Hypothalamus (tissue), 51 donors: ENCODE data around the gene VPS18.

ENCODE experiments used
- DNase-seq, 51 donors: peaks; one replicate each; lab custom pipeline; 2025; lab: John Stamatoyannopoulos, UW

The VPS18 gene

DNA sequence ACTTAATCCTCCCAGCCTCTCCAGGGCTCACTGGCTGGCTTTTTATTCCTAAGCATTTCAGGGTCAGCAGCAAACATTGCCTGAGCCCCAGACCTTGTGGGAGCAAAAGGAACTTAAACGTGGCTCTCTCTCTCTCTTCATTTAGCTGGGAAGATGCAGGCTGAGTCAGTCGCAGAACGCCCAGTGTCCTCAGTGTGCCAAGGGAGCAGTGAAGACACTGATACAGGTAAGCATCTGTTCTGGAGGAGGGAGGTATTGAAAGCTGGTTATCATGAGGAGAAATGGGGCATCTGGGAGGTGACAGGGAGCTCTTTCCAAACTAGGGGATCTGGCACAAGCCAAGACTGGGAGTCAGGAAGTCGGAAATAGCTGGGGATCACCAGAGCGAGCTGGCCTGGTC, 24.6 kb upstream of the VPS18 start:
- DNase-seq, result no peak

DNA sequence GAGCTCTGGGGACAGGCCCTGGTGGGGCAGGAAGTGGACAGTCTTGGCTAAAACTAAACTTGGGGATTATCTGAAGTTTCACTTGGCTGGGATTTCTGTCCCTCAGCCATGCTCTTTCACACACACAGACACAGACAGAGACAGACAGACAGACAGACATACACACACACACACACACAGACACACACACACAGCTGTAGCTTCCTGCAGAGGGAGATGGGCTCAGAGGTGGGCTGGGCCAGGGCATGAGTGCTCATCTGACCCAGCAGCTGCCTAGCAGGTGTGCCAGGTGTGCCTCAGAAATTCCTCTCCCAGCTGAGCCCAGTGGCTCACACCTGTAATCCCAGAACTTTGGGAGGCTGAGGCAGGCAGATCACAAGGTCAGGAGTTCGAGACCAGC, 23.5 kb upstream of the VPS18 start:
- DNase-seq, result no peak

DNA sequence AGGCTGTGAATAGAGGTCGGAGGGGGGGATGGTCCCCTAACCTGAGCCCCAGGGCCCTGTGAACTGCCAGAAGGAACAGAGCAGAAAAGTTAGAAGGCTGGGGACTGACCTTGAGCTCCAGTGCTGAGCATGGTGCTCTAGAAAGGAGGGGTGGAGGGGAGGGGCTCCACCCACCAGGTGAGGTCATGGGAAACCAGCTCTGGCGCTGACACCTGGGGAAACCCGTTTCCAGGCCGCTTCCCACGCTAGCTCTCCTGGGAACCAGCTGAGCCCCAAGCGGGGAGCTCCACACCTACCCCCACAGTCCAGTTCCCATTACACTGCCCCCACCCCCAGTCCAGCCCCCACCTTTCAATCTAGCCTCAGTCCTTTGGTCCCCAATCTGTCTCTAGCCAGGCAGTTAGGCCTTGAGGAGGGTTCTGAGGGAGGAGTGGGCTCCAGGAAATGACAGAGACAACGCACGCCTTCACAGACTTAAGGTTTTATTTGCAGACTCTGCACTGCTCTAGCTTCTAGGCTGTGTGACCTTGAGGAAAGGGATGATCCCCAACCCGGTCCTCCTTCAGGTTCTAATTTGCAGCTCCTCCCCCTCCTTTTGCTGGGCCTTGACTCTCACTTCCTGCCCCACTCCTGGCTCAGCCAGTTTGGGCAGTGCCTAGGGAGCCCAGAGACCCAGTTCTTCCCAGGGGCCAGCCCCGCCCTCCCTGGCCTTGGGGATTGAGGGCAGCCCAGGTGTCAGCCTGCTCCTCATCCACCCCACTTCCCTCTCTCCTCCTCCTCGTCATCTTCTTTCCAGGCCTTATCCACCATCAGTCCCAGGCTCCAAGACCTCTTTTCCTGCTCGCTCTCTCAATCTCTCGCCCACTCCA, 22.3 kb upstream of the VPS18 start:
- no peak for DNase-seq

DNA sequence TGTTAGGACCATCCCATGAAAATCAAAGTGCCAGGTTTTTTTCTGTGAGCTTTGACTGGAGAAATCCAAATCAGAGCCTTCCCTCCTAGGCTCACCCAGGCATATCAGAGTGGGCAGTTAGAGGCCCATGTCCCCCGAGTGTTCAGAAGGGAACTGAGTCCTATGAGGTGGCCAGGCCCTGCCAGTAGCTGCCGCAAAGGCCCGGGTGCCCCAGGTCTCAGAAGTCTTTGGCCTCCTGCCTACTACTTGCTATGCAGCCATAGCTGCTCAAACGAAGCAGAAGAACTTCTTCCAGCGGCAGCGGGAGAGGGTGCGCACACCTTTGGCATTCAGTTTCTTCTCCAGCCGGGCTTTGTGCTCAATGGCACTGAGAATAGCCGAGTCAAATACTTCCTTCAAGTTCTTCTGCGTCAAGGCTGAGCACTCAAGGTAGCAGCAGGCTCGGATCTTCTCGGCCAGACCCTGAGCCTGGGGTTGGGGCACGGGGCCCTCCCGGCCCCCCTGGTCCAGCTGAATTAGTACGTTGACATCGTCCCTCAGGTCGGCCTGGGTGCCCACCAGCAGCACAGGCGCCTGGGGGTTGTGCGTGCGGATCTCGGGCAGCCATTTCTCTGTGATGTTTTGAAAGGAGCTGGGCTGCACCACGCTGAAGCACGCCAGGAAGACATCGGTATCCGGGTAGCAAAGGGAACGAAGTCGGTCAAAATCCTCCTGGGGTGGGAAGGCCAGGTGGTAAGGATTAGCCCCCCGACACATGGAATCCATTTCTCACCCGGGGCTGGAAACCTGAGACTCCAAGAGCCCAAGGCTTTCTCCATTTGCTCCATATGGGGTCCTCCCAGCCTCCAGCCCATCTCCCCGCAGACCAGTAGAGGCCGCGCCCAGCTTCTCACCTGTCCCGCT, 21.2 kb upstream of the VPS18 start:
- no peak for DNase-seq

DNA sequence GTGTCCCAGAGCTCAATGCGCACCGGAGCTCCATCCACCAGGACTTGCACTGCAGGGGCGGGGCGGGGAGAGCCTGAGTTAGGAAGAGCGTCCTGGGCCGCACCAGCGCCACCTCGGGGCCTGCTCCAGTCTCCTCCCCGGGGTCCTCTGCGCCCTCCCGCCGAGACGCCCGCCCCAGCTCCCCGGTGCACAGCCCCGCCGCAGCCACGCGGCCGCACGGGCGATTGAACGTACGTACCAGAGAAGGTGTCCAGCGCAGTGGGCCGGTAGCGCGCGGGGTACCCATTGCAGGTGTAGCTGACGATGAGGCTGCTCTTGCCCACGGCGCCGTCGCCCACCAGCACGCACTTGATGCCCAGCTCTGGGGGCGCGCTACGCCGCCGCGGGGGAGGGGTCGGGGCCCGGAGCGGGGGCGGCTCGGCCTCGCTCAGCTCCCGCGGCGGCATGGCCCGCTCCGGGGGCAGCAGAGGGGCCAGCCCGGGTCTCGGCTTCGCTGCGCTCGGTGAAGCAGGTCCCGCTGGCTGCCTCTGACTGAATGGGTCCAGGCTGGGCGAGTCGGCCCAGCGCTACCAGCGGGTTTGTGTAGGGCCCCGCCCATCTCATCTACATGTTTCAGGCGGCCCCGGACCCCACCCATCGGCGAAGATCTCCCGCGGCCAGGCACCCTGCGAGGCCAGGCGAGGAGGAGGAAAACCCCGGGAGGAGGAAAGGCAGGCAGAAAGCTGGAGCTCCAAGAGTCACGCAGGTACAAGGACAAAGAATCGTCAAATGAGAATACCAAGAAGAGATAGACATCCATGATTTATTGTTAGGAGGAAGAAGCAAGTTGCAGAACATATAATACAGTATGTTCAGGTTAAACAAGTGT, 20.3 kb upstream of the VPS18 start, which contains the start of gene RHOV:
TSS of gene RHOV (minus strand) at position 541 of the 868 bp plus-strand sequence. CDS start at position 446, 95 bp downstream.
- DNase-seq, result peak in 24 of 51 donors; percentile 3 to 41 (median 12)

DNA sequence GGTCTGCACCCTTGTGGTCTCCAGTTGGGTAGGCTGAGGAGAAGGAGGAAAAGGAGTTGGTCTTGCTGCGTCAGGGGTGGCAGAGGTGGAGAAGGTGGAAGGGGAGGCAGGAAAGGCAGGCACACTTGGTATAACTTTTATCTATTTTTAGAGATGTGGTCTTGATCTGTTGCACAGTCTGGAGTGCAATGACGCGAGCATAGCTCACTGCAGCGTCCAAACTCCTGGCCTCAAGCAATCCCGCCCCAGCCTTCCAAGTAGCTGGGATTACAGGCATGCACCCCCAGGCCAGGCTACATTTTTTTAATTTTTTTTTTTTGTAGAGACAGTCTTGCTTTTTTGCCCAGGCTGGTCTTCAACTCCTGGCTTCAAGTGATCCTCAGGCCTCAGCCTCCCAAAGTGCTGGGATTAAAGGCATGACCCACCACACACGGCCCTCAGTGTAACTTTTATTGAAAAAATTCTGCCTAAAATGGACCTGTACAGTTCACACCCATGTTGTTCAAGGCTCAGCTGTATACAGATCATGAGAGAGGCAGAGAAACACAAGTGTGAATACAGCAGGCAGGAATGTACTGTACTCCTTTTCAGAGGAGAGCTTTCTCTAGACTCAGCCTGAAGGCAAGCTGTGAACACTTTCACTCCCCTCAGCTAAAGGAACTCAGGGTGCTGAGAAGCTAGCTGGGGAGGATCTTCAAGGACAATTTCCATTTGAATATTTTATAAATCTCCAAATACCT, 18.1 kb upstream of the VPS18 start:
- DNase-seq, result no peak

DNA sequence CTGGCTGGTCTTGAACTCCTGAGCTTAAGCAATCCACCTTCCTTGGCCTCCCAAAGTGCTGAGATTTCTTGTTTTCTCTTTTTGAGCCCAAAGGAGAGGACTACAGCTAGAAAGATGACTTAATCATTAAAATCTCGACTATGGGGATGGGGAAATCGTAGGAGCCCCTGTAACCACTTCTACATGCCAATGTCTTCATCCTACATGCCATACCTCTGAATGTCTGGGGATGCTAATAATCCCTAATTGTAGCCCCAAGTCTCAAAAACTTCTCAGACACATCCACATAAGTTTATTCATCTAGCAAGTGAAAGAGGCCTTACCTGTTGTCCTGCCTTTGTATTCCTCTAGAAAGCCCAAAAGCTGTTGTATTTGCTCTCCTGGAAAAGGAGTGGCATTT, 16.6 kb upstream of the VPS18 start:
- DNase-seq, result no peak

DNA sequence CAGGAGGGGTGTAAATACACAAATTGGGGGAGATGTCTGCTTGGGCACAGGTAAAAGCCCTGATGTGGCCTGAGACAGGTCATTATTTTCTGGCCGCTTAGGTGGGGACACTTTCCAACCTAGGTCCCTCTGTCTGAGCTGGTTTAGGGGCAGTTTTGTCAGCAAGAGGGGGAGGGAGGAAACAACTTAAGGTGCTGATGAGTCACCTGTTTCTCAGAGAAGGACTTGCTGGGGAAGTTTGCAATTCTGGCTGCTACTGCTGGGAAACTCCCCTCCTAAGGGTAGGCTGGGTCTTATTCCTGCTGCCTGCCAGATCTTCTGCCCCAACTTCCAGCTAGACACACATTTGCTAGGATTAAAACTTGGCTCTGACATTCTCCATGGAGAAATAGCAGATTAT, 15.5 kb upstream of the VPS18 start:
- DNase-seq, result no peak

DNA sequence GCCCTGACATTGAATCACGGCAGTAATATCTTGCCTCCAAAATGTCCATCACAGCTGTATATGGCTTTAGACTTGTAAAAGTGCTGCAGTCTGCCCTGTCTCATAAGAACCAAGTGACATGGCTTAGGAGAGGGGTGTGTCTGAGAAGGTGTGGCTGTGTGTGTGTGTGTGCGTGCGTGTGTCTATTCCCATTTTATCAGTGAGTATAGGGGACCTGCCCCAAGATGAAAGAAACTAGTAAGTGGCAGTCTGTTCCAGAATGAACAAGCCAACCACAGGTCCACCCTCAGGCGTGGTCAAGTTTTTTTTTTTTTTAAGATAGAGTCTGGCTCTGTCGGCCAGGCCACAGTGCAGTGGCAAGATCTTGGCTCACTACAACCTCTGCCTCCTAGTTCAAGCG, 14.6 kb upstream of the VPS18 start:
- no peak for DNase-seq

DNA sequence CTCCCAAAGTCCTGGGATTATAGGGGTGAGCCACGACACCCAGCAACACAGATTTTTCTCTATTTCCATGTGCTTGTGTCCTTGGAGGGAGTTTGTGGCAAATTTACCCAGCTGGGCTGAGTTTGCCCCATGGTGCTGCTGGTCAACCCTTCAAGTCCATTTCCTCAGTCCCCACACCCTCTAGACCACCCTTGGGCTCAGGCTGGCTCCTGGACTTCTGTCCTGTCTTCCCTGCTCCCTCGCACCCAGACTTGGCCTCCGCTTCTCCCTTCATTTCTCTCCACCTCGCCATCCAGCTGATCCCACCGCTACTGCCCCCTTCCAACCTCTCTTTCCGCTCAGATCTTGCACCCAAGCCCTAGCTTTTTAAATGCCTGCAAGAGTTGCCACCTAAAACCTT, 12.9 kb upstream of the VPS18 start:
- DNase-seq, result no peak

DNA sequence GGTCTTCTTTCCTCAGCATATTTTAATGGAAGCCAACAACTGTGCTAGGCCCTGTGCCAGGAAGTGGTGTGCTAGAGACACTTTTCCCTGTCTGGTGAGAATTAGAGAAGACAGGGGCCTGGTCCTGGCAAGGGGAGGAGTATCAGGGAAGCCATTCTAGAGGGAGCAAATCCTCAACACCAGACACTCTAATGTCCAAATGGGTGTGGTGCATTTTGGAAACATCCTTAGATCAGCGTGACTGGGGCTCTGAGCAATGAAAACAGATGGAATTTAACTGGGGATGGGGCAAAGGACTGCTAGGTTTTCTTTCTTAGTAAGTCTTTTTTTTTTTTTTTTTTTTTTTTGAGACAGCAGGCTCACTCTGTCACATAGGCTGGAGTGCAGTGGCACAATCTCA, 7.7 kb upstream of the VPS18 start:
- no peak for DNase-seq

DNA sequence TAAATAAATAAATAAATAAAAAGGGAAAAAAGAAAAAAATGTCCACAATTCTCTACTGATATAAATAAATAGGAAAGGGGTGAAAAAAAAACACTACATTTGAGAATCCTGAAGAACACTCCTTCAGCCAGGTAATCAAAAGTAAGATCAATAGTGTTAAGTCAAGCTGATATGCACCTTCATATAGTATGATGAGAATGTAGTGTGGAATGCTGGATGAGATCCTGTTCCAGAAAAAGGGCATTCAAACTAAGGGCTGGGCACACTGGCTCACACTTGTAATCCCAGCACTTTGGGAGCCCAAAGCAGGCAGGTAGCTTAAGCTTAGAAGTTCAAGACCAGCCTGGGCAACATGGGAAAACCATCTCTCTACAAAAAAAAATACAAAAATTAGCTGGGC, 5.1 kb upstream of the VPS18 start:
- DNase-seq, result no peak

DNA sequence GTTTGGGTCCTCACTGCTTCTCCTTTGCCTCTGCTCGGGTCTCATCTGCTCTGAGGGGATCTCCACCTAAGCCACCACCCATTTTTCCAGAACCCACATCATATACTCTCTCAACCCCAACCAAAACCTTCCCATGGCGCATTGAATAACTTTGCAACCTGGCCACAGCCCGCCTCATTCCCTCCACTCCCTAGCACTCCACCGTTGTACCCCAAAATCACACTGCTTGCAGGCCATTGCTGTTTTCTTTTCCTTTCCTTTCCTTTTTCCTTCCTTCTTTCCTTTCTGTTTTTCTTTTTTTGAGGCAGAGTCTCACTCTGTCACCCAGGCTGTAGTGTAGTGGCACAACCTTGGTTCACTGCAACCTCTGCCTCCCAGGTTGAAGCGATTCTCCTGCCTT, 3.1 kb upstream of the VPS18 start:
- no peak for DNase-seq

DNA sequence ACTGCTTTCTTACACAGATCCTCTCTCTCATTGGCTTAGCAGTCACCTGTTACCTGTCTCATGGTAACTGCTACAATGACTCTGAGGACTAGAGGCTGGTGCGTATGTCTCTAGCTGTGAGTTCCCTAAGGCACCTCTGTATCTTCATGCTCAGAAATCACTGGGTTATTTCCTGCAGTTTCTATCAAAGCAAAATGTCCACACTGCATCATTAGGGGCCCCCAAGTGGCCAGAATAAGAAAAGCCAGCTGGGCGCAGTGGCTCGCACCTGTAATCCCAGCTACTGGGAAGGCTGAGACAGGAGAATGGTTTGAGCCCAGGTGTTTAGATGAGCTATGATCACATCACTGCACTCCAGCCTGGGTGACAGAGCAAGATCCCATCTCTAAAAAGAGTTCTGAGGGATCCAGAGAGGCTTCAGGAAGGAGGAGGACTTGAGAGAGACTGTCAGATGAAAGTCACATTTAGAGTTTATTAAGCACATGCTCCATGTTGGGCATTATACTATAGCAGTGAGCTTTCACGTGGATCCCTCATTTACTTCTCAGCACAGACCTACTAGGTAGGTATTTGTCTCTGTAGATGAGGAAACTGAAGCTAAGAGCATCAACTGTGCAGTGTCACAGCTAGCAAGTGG, 2.3 kb upstream of the VPS18 start:
- DNase-seq, result peak in 19 of 51 donors; percentile 4 to 44 (median 17)

DNA sequence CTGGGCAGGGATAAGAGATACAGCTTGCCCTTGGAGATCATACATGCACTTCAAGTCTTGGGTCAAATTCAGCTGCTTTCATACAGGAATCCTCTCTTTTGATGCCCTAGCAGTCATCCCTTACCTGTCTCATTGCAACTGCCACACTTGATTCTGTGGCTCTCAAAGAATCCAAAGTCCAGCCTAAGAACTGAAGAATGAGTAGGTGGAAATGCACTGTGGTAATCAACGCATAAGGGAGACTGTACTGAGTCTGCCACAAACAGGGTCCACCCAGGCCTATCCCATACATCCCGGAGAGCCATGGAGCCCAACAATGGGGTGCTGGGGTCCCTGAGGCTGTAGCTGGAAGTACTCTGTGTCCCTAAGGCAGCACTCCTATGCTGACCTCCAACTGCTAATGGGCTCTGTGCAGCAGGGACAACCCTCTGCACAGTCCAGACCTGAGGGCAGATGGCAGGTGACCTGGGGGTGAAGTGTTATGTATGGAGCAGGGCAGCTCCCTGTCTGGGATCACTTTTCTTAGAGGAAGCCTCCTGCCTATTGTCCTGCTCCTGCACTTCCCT, 1.7 kb upstream of the VPS18 start:
- DNase-seq, result no peak

DNA sequence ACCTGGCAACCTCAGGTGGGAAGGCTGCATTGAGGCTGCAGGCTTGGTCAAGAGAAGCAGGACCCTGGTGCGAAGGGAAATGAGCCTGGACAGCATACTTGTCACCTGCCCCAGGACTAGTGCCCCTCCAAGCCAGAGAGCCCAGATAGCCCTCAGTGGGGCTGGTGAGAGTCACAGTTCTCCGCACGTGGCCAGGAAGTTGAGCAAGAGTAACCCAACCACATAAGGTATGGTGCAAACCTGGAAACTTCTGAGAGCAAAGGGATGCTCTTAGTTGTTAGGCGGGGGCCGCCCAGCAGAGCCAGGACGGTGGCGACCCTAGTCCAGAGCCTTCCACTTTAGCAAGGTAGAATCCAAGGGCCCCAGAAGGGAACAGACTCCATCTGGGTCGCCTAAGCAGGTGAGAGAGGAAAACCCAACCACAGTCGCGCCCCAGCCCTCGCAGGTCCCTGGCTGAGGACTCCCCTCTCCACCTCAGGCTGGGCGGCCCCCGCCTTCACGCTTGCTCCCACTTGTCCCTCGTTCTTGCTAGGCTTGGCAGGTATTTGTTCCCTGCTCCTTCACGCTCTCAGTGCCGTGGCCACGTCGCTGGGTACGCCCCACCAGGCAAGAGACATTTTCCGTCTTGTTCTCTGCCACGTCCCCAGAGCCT, 1.1 kb upstream of the VPS18 start:
- DNase-seq, result peak in 1 of 51 donors; percentile 25

DNA sequence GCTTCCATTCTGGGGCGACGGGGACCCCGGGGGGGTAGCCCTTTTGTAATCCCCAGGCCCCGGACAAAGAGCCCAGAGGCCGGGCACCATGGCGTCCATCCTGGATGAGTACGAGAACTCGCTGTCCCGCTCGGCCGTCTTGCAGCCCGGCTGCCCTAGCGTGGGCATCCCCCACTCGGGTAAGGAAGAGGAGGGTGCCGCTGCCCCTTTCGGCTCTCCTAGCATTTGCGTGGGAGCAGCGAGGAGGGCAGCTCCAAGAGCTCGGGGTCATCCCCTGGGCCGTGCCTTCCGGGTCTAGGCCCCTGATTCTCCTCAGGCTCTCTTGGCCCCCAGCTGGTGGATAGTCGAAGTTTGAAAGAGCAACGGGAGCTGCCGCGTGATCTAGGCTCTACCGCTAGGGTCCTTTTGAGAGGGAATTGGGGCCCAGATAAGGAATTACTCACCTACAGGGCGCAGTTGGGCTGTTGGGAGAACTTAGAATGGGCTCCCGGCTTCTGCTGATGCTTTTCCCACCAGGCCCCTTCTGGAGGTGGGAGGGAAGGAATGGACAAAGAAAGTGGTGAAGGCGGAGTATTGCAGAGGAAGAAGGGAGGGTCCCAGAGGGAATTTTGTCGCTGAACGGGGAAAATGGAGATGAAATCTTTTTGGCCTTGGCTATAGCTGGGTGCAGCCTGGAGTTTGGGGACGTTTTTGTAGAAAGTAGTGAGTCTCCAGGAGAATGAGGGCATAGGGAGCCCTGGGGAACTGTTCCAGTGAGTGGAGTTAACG, 615 bp downstream of the VPS18 start:
- DNase-seq, result peak in 18 of 51 donors; percentile 24 to 67 (median 51)
